ENCODE data around the gene KCNH4.

GRCh38 chr17:42202696-42203095 is 21.8 kb upstream of the KCNH4 start:
- TF ChIP-seq CTCF (conservative IDR thresholded peaks at IDR 0.05), result no peak
- TF ChIP-seq ZFX (IDR thresholded peaks at IDR 0.05), result no peak

Measured in C4-2B (cell line).